GM18951 (cell line): Measurements from ENCODE around the gene PCGF3.
"Not testable (repeated sequence)": the region's sequence is repeated elsewhere in the genome, so short reads cannot be mapped to it uniquely, and the experiment has no call there.

ENCODE experiments used
- POLR2A ChIP-seq: IDR thresholded peaks from 4 replicates; pipeline ENCODE4 v1.6.1; 2011; ENCODE audit warnings: mild to moderate bottlenecking; ENCODE audit not compliant: insufficient read length, insufficient read depth; ENCODE audit errors: extremely low read depth
- in situ Hi-C: fragments of 300-500 bp; cut with MboI; formaldehyde crosslinking; loops from one replicate; pipeline ENCODE4 v1.12.0; 2022; ENCODE audit warnings: low sequenced_read_pairs, mixed read lengths, inconsistent platforms; ENCODE audit not compliant: unreplicated experiment

Gene PCGF3

GRCh38 chr4:732486-732885 lies 26.9 kb downstream of the PCGF3 start:
- no peak for TF ChIP-seq POLR2A
- in situ Hi-C loops = no loop called here

DNA sequence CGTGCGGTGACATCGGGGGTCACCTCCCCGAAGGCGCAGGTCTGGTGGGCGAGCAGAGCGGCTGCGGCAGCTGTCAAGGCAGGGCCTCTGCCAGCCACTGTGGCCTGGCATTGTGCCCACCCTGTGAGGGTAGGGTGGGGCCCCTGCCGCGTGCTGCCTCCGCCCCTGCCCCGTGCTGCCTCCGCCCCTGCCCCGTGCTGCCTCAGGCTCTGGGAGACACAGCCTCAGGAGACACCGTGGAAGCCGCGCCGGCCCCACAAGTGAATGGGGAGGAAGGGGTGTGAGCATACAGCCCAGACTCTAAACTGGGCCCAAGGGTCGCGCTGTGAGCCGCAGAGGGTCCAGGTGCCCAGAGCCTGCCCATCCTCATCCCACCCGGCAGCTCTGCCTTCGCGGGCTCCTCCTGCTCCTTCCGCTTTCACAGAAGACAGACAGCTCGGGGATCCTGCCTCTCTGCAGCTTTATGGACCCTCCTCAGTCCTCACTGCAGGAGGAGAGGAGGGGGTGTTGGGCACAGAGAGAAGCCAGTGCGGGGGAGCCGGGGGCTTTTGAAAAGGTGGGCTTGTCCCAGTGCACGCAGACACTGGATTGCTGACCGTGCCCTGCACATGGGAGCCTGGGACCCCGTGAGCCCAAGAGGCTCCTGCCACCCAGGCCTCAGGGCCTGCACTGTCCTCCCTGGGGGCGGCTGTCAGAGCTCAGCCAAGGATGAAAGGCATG lies 27.4 kb downstream of the PCGF3 start:
- TF ChIP-seq POLR2A = no peak
- in situ Hi-C loops = no loop called here

DNA sequence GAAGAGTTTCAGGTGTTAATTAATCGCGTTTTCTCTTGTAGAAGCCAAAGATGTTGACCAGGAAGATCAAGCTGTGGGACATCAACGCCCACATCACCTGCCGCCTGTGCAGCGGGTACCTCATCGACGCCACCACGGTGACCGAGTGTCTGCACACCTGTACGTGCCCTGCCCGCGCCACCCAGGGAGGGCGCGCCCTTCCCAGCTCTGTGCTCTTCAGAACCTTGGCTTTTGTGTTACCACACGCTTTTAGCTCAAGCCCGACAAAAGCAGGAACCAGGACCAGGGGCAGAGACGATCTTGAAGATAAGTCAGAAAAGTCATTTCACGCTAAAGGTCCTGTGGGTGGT lies 28.0 kb downstream of the PCGF3 start:
- no peak for TF ChIP-seq POLR2A
- in situ Hi-C loops = no loop called here

DNA sequence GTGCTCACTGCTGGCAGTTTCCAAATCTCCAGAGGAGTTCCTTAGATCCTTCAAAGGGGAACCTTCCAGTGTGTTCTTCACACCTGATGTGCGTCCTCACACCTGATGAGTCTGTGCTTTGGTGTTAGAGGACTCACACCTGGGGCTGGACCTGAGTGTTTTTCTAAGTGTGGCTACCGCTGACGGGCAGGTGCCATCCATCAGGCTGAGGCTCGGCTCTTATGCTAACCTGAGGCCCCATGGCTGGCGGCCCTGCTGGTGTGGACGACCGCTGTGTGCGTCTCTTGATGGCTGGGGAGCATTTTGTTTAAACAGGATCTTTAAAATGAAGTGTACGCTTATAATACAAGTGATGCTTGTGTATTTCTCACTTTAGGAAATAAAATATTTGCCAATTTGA lies 28.4 kb downstream of the PCGF3 start:
- in situ Hi-C loops = no loop called here
- no peak for TF ChIP-seq POLR2A

- no peak for TF ChIP-seq POLR2A
- in situ Hi-C loops = no loop called here
Measured at GRCh38 chr4:734951-735350, 29.3 kb downstream of the PCGF3 start.

GRCh38 chr4:735583-735982 lies 30.0 kb downstream of the PCGF3 start:
- no peak for TF ChIP-seq POLR2A
- in situ Hi-C loops = no loop called here

DNA sequence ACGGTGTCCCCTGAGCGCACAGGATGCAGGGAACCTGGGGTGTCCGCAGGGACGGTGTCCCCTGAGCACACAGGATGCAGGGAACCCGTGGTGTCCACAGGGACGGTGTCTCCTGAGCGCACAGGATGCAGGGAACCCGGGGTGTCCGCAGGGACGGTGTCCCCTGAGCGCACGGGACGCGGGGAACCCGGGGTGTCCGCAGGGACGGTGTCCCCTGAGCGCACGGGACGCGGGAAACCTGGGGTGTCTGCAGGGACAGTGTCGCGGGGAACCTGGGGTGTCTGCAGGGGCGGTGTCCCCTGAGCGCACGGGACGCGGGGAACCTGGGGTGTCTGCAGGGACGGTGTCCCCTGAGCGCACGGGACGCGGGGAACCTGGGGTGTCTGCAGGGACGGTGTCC lies 30.9 kb downstream of the PCGF3 start:
- in situ Hi-C loops = not testable (repeated sequence)

DNA sequence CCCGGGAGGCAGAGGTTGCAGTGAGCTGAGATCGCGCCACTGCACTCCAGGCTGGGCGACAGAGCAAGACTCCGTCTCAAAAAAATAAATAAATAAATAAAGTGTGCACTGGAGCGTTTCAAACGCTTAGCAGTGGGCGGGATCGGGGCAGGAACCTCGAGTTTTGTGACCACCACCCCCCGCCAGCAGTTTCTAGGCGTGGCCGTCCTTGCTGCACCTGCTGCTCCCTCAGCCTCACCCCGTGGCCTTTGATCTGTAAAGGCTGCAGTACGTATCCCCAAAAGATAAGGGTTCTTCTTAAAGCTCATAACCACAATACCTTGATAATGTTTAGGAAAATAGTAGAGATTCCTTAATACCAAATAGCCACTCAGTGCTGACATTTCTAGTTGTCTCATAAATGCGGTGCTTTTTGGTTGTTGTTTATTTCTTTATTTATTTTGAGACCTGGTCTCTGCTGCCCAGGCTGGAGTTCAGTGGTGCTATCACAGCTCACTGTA lies 33.2 kb downstream of the PCGF3 start:
- in situ Hi-C loops = no loop called here

GRCh38 chr4:739569-739968 lies 33.9 kb downstream of the PCGF3 start:
- no peak for TF ChIP-seq POLR2A

More for the DNA sequence above, 33.2 kb downstream of the PCGF3 start:
- no peak for TF ChIP-seq POLR2A

DNA sequence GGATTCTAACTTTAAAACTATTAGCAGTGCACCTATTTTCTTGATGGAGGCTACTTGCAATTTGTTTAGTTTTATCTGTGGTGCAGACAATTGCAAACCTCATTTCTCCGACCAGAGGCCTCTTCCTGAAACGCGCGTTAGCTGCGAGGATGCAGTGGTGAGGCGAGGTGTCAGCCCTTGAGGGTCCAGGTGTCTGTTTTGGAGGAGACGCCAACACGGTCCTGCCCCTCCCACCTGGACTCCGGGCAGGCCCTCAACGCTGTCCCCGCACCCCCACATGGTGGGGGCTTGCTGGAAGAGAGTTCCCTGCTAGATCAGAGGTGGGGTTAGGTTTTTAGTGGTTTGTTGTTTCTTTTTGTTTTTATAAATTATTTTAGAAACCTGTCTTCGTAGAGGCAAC lies 34.4 kb downstream of the PCGF3 start:
- in situ Hi-C loops = no loop called here
- no peak for TF ChIP-seq POLR2A

More at GRCh38 chr4:739569-739968, 33.9 kb downstream of the PCGF3 start:
- in situ Hi-C loops = no loop called here

DNA sequence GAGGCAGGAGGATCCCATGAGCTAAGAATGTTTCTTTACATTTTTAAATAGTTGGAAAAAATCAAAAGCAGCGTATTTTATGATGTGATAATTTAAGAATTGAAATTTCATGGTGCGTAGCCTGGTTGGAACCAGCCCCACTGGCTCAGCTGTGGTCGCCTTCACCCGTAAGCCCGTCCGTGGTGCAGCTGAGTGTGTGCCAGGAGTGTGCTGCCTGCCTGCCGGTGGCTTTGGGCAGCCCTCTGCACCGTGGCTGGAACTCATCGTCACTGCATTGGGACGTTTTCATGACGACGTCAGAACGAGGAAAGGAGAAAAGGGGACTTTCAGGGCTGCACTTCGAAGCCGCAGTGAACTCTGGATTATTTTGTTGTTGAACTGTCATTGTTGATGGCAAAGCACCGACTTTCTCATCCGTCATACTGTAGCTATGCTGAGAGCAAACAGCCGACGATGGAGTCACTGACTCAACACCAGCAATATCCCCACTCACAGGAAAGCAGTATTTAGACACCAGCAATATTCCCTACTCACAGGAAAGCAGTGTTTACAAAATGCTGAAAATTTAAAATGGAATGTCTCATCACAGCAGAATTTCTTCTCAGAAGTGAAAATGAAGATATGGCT lies 35.1 kb downstream of the PCGF3 start:
- no peak for TF ChIP-seq POLR2A

DNA sequence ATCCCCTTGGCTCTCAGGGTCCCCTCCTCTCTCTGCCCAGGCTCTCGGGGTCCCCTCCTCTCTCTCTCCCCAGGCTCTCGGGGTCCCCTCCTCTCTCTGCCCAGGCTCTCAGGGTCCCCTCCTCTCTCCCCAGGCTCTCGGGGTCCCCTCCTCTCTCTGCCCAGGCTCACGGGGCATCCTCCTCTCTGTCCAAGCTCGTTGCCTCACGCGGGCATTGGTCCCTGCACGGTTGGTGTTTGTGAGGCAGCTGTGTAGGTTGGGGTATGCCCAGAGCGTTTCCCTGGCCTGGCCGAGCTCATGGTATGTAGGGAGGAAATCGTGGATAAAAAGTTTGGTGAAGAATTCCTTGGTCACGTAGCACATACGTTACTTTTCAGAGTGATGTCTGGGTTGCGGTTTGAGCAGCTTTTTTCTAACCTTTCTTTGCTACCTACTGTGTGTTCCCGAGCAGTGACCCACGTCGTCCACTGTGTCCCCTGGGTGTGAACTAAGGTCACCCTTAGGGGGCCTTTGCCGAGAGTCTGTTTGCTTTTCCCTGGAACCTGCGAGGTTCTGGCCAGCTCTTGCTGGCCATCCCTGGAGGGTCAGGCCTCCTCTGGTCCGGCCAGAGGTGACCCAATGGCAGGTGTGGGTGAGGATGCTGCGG lies 36.6 kb downstream of the PCGF3 start:
- TF ChIP-seq POLR2A = no peak
- in situ Hi-C loops = no loop called here

More for the DNA sequence above, 35.1 kb downstream of the PCGF3 start:
- in situ Hi-C loops = no loop called here

DNA sequence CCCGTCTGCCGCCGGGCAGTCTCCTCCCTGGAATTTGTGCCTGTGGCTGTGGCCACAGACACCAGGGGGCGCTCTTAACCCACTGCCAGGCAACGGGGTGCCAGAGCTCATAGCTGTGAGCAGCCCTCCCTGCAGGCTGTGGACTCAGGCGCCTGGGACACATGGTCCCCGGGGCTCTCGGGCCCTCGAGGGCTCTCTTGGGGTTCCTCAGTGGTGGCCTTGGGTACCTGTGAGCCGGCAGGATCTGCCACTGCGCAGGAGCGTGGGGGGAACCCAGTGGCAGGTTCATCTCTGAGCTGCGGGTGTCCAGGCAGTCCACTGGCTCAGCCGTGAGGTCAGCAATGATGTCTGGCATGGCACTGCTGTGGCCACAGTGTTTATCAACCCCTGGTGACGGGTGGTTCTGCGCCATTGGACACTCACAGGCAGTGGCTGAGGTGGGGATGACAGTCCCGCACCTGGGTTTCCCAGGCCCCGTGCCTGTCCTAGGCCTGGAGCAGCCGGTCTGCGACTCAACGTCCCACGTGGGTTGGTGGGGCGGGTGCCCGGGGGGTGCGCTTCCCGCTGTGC lies 37.2 kb downstream of the PCGF3 start:
- in situ Hi-C loops = no loop called here
- TF ChIP-seq POLR2A = no peak
